Endodermal cell (in vitro differentiated cells): Measurements from ENCODE around the gene CDSN. TPM values are rescaled to one million over a fixed set of nuclear protein-coding genes. Genes with fewer than 3 reads are reported as not detected.
"Not testable (repeated sequence)": the region's sequence is repeated elsewhere in the genome, so short reads cannot be mapped to it uniquely, and the experiment has no call there.

Experiments
- DNase-seq: peaks from one replicate; pipeline ENCODE4 v3.0.0-alpha.2; 2017
- H3K27ac ChIP-seq: 2 replicates; pipeline ENCODE4 v1.5.1; 2013; ENCODE audit warnings: mild to moderate bottlenecking, low read depth, low read length, moderate library complexity
- H3K27me3 ChIP-seq: 2 replicates; pipeline ENCODE4 v1.6.1; 2013; ENCODE audit warnings: mild to moderate bottlenecking, low read length, moderate library complexity; ENCODE audit not compliant: insufficient read depth, control insufficient read depth, poor library complexity, severe bottlenecking
- H3K36me3 ChIP-seq: 2 replicates; pipeline ENCODE4 v1.7.0; 2013; ENCODE audit warnings: mild to moderate bottlenecking, low read length, moderate library complexity; ENCODE audit not compliant: control insufficient read depth, insufficient read depth
- H3K4me1 ChIP-seq: one replicate; pipeline ENCODE4 v1.7.0; 2013; ENCODE audit warnings: low read length; ENCODE audit not compliant: control insufficient read depth, insufficient read depth
- H3K4me3 ChIP-seq: 2 replicates; pipeline ENCODE4 v1.5.1; 2013; ENCODE audit warnings: mild to moderate bottlenecking, low read length, moderate library complexity
- H3K9ac ChIP-seq: 2 replicates; pipeline ENCODE4 v1.6.1; 2013; ENCODE audit warnings: mild to moderate bottlenecking, low read length, moderate library complexity; ENCODE audit not compliant: poor library complexity, severe bottlenecking; ENCODE audit errors: extremely low read depth
- H3K9me3 ChIP-seq: 2 replicates; pipeline ENCODE4 v1.6.1; 2013; ENCODE audit warnings: mild to moderate bottlenecking, low read length, moderate library complexity; ENCODE audit not compliant: control insufficient read depth
- H3K27ac Mint-ChIP-seq: 2 replicates; pipeline ENCODE4 v1.8.0; 2020; ENCODE audit warnings: mixed read lengths
- H3K27me3 Mint-ChIP-seq: 2 replicates; pipeline ENCODE4 v1.8.0; 2021; ENCODE audit warnings: mild to moderate bottlenecking, mixed read lengths; ENCODE audit not compliant: insufficient read depth
- H3K36me3 Mint-ChIP-seq: 2 replicates; pipeline ENCODE4 v1.8.0; 2020; ENCODE audit warnings: low read depth, mixed read lengths
- H3K4me1 Mint-ChIP-seq: 2 replicates; pipeline ENCODE4 v1.8.0; 2020; ENCODE audit warnings: mixed read lengths
- H3K4me3 Mint-ChIP-seq: 2 replicates; pipeline ENCODE4 v1.8.0; 2020; ENCODE audit warnings: mild to moderate bottlenecking, moderate library complexity, mixed read lengths
- H3K9me3 Mint-ChIP-seq: 2 replicates; pipeline ENCODE4 v1.8.0; 2020; ENCODE audit warnings: mild to moderate bottlenecking, mixed read lengths
- WGBS, 2 experiments: methylation state at CpG; one replicate each; pipeline versions ENCODE4 v1.1.5 to v1.1.7; 2013; ENCODE audit warnings: missing lambda C conversion rate in 2 of 2, mixed read lengths in 1 of 2; ENCODE audit not compliant: insufficient coverage in 1 of 2, insufficient read length in 1 of 2; 5-methylcytosine and 5-hydroxymethylcytosine counted together
- total RNA-seq, 2 donors: library from RNA; stranded (reverse); fragmentation: NEBNext Ultra II Directional in 1 of 2; extraction: Animal tissue kit (Norgen Biotek cat#: 25700) in 1 of 2; gene quantifications; 2 replicates in 1 of 2; 3 replicates in 1 of 2; pipeline ENCODE4 v1.2.1, GENCODE V29; 2021
- TF ChIP-seq, protein P1 (sequence below): fragments of 200-600 bp; sonication (generic); conservative IDR thresholded peaks from 2 replicates; pipeline ENCODE4 v1.5.0; 2021; ENCODE audit warnings: antibody characterized with exemption, mild to moderate bottlenecking

The CDSN gene
- total RNA-seq, 2 donors from 2014 or later, result not detected

DNA sequence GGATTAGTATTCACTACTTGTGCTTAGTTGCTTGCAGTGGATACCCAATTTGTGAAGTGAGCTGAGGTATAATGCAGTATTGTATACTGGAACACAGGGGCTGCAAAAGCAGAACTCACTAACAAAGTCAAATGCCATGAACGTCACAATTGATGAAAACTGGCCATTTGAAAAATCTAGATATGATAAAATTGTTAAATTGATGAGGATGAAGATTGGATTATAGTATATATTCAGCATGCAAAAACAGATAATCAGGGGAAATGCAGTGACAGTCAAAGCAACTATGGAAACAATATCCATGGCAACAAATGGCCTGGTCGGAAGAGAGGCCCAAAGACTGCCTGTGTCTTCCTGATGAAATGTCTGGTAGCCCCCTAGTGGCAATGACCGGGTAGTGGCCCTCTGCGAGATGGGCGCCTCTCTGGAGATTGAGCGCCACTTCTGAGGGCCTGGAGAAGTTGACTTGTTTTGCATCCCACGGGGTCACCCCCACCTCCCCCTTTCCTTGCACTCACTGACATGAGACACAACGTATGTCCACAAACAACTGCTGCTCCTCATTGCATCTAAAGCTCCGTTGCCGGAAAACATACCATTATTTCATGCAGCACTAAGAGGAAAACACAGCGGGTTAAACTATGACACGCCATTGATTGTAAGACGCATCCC, 51.4 kb downstream of the CDSN start:
- peaks cover 4% of the 10 kb centered on the region for H3K27me3 Mint-ChIP-seq
- DNase-seq, result peak; percentile 94
- Histone ChIP-seq H3K36me3 (no peaks in the 10 kb centered on the region), H3K27me3 (no peaks in the 10 kb centered on the region), H3K9ac (no peak overlapping the region), H3K4me3 (no peak overlapping the region), H3K4me1 (no peaks in the 10 kb centered on the region), H3K27ac (no peak overlapping the region), H3K9me3 (peaks cover 4% of the 10 kb centered on the region)
- 61 to 62% methylated on average over 7 to 13 of the region's 13 CpGs for WGBS, 2 experiments
- H3K27ac Mint-ChIP-seq, result no peak overlapping the region
- peaks cover 10% of the 10 kb centered on the region for H3K4me1 Mint-ChIP-seq
- H3K4me3 Mint-ChIP-seq, result no peak overlapping the region
- no peaks in the 10 kb centered on the region for H3K36me3 Mint-ChIP-seq
- peaks cover 5% of the 10 kb centered on the region for H3K9me3 Mint-ChIP-seq
- TF ChIP-seq, protein P1, sequence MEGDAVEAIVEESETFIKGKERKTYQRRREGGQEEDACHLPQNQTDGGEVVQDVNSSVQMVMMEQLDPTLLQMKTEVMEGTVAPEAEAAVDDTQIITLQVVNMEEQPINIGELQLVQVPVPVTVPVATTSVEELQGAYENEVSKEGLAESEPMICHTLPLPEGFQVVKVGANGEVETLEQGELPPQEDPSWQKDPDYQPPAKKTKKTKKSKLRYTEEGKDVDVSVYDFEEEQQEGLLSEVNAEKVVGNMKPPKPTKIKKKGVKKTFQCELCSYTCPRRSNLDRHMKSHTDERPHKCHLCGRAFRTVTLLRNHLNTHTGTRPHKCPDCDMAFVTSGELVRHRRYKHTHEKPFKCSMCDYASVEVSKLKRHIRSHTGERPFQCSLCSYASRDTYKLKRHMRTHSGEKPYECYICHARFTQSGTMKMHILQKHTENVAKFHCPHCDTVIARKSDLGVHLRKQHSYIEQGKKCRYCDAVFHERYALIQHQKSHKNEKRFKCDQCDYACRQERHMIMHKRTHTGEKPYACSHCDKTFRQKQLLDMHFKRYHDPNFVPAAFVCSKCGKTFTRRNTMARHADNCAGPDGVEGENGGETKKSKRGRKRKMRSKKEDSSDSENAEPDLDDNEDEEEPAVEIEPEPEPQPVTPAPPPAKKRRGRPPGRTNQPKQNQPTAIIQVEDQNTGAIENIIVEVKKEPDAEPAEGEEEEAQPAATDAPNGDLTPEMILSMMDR, result peak; percentile 97

- H3K27ac ChIP-seq, H3K4me3 ChIP-seq, DNase-seq, H3K4me3 Mint-ChIP-seq, H3K36me3 Mint-ChIP-seq, H3K9me3 ChIP-seq, H3K27me3 ChIP-seq, H3K27ac Mint-ChIP-seq, H3K36me3 ChIP-seq, H3K4me1 ChIP-seq, H3K9me3 Mint-ChIP-seq, H3K27me3 Mint-ChIP-seq, H3K9ac ChIP-seq: not testable (repeated sequence)
- 99 to 100% methylated on average over 3 to 6 of the region's 11 CpGs for WGBS, 2 experiments
- peaks cover 10% of the 10 kb centered on the region for H3K4me1 Mint-ChIP-seq
These were observed 52.2 kb downstream of the CDSN start for GRCh38 chr6:31067891-31068668.

DNA sequence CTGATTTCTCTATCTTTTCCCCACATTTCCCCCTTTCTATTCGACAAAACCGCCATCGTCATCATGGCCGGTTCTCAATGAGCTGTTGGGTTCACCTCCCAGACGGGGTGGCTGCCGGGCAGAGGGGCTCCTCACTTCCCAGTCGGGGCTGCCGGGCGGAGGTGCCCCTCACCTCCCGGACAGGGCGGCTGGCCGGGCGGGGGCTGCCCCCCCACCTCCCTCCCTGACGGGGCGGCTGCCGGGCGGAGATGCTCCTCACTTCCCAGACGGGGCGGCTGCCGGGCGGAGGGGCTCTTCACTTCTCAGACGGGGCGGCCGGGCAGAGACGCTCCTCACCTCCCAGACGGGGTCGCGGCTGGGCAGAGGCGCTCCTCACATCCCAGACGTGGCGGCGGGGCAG, 53.2 kb downstream of the CDSN start:
- H3K36me3 ChIP-seq, H3K36me3 Mint-ChIP-seq, H3K9me3 ChIP-seq, H3K4me1 ChIP-seq, H3K9ac ChIP-seq, H3K27me3 Mint-ChIP-seq, H3K4me3 Mint-ChIP-seq, DNase-seq, H3K9me3 Mint-ChIP-seq, H3K27ac Mint-ChIP-seq, H3K4me3 ChIP-seq, H3K27me3 ChIP-seq, H3K27ac ChIP-seq: not testable (repeated sequence)
- 95% methylated on average over 32 of the region's 32 CpGs; no CpG with 5 or more reads in 1 of the 2 experiments for WGBS, 2 experiments
- H3K4me1 Mint-ChIP-seq, result peaks cover 10% of the 10 kb centered on the region

- Histone ChIP-seq H3K9me3 (peaks cover 4% of the 10 kb centered on the region), H3K9ac (no peak overlapping the region), H3K4me3 (no peak overlapping the region), H3K27me3 (no peaks in the 10 kb centered on the region), H3K4me1 (no peaks in the 10 kb centered on the region), H3K27ac (no peak overlapping the region), H3K36me3 (no peaks in the 10 kb centered on the region)
- Mint-ChIP-seq H3K36me3 (no peaks in the 10 kb centered on the region), H3K4me1 (peaks cover 4% of the 10 kb centered on the region), H3K27me3 (peaks cover 9% of the 10 kb centered on the region), H3K9me3 (peaks cover 5% of the 10 kb centered on the region), H3K4me3 (no peak overlapping the region), H3K27ac (no peak overlapping the region)
- DNase-seq, result no peak
- TF ChIP-seq, protein P1, result no peak
- WGBS, 2 experiments, result 57 to 77% methylated on average over 2 of the region's 2 CpGs
These were observed 54.7 kb downstream of the CDSN start for GRCh38 chr6:31065556-31065955.
